Vagina (tissue), 2 donors: ENCODE results near the gene TUT4. TPM values are rescaled to one million over a fixed set of nuclear protein-coding genes. Genes with fewer than 3 reads are reported as not detected.

ENCODE experiments used
- DNase-seq, 2 donors: peaks; one replicate each; pipeline ENCODE4 v3.0.0-alpha.2; 2017; ENCODE audit errors: extremely low spot score in 2 of 2
- H3K27ac ChIP-seq: fragments of 200-600 bp; sonication (generic); one replicate; pipeline ENCODE4 v1.5.1; 2019
- H3K27me3 ChIP-seq: fragments of 200-600 bp; sonication (generic); one replicate; pipeline ENCODE4 v1.5.1; 2019
- H3K36me3 ChIP-seq, 2 donors: fragments of 200-600 bp; sonication (generic); one replicate each; pipeline ENCODE4 v1.5.1; 2017 to 2019
- H3K4me1 ChIP-seq: fragments of 200-600 bp; sonication (generic); one replicate; pipeline ENCODE4 v1.5.1; 2019
- H3K4me3 ChIP-seq, 2 donors: fragments of 200-600 bp; sonication (generic); 1 replicate in 1 of 2; 2 replicates in 1 of 2; pipeline ENCODE4 v1.5.1; 2016 to 2019
- H3K9me3 ChIP-seq: fragments of 200-600 bp; sonication (generic); one replicate; pipeline ENCODE4 v1.5.1; 2019
- POLR2A ChIP-seq, 2 donors: fragments of 450-650 bp; IDR thresholded peaks; one replicate each; pipeline ENCODE4 v1.6.1; 2017; ENCODE audit warnings: antibody characterized with exemption in 2 of 2, mild to moderate bottlenecking in 2 of 2, moderate library complexity in 2 of 2
- POLR2AphosphoS5 ChIP-seq, 2 donors: sonication (generic); formaldehyde crosslinking; IDR thresholded peaks; one replicate each; pipeline ENCODE4 v1.9.0; 2017; ENCODE audit warnings: antibody characterized with exemption in 2 of 2, mild to moderate bottlenecking in 2 of 2, low read depth in 1 of 2; ENCODE audit not compliant: insufficient read depth in 1 of 2
- intact Hi-C: fragments of 100-400 bp; cut with DNase I; formaldehyde crosslinking; loops from one replicate; pipeline ENCODE4 v1.15.1; 2023
- total RNA-seq: library from RNA; depleted of rRNA; stranded (reverse); fragments of >200 nt; gene quantifications from one replicate; pipeline ENCODE4 v1.2.3, GENCODE V29; 2016
- TF ChIP-seq, protein P1 (sequence below), 3 experiments: fragments of 450-650 bp in 2 of 3; fragments of 200-600 bp in 1 of 3; sonication (generic) in 1 of 3; IDR thresholded peaks; one replicate each; pipeline ENCODE4 v1.5.1; 2017 to 2019; ENCODE audit warnings: antibody characterized with exemption in 3 of 3, mild to moderate bottlenecking in 2 of 3, moderate library complexity in 2 of 3

Gene TUT4
- total RNA-seq, 1 donor from 2014 or later: 78.1 TPM

DNA sequence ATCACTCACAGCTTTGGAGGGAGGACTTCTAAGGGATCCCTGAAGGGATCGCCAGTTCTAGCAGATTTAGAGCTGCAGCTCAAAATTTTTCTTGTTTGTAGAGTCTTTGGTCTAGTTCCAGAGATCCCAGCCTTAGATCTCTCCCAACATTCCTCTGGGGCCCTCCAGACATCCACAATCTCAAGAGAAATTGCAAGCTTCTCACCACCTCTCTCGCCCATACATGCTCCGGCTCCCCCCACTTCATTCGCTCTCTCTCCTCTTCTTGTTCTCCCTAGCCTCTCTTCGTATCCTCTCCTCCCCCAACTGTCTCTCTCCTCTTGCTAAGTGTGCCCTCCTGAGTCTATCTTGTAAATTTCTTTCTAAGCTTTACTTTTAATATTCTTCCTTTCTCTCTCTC is 15.1 kb upstream of the TUT4 start:
- H3K9me3 ChIP-seq: no peaks in the 10 kb centered on the region
- no peak for DNase-seq
- no peak overlapping the region for H3K4me3 ChIP-seq
- H3K36me3 ChIP-seq: no peaks in the 10 kb centered on the region
- H3K27ac ChIP-seq: no peak overlapping the region
- TF ChIP-seq POLR2A (IDR thresholded peaks at IDR 0.05): no peak
- no peak for TF ChIP-seq POLR2AphosphoS5 (IDR thresholded peaks at IDR 0.05; ENCODE audit: insufficient read depth in 1 of 2, low read depth in 1 of 2)
- TF ChIP-seq, protein P1, sequence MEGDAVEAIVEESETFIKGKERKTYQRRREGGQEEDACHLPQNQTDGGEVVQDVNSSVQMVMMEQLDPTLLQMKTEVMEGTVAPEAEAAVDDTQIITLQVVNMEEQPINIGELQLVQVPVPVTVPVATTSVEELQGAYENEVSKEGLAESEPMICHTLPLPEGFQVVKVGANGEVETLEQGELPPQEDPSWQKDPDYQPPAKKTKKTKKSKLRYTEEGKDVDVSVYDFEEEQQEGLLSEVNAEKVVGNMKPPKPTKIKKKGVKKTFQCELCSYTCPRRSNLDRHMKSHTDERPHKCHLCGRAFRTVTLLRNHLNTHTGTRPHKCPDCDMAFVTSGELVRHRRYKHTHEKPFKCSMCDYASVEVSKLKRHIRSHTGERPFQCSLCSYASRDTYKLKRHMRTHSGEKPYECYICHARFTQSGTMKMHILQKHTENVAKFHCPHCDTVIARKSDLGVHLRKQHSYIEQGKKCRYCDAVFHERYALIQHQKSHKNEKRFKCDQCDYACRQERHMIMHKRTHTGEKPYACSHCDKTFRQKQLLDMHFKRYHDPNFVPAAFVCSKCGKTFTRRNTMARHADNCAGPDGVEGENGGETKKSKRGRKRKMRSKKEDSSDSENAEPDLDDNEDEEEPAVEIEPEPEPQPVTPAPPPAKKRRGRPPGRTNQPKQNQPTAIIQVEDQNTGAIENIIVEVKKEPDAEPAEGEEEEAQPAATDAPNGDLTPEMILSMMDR (IDR thresholded peaks at IDR 0.05): no peak
- no peaks in the 10 kb centered on the region for H3K4me1 ChIP-seq
- no peaks in the 10 kb centered on the region for H3K27me3 ChIP-seq
- intact Hi-C loops: no loop called here

DNA sequence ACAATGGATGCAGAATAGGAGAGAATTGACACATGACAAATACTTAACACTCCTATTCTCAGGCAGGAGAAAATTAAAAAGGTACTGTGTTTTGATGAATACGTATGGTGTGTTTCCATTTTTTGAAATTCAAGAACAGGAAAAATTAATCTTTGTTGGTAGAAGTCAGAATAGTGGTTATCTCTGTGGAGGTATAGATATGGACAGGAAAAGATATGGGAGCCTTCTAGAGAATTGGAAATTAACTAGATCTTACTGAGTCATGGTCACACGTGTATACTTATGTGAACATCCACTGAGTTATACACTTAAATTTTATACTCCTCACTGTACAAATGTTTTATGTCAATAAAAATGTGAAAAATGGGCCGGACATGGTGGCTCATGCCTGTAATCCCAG is 9.9 kb upstream of the TUT4 start:
- intact Hi-C loops: no loop called here
- no peaks in the 10 kb centered on the region for H3K36me3 ChIP-seq
- H3K4me1 ChIP-seq: no peaks in the 10 kb centered on the region
- TF ChIP-seq POLR2A (IDR thresholded peaks at IDR 0.05) (no peak), POLR2AphosphoS5 (IDR thresholded peaks at IDR 0.05; ENCODE audit: insufficient read depth in 1 of 2, low read depth in 1 of 2) (no peak)
- TF ChIP-seq, protein P1 (IDR thresholded peaks at IDR 0.05): no peak
- no peaks in the 10 kb centered on the region for H3K9me3 ChIP-seq
- no peak overlapping the region for H3K4me3 ChIP-seq
- H3K27ac ChIP-seq: no peak overlapping the region
- no peaks in the 10 kb centered on the region for H3K27me3 ChIP-seq
- DNase-seq: no peak

DNA sequence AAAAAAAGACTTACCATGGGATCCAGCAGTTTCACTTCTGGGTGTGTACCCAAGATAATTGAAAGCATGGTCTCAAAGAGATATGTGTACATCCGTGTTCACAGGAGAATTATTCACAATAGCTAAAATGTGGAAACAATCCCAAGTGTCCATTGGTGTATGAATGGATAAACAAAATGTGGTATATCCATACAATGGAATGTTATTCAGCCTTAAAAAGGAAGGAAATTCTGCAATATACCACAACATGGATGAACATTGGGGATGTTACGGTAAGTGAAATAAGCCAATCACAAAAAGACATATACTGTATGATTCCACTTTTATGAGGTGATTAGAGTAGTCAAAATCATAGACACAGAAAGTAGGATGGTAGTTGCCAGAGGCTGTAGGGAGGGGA is 7.0 kb upstream of the TUT4 start:
- Histone ChIP-seq H3K4me1 (peaks cover 1% of the 10 kb centered on the region), H3K36me3 (no peaks in the 10 kb centered on the region), H3K4me3 (no peak overlapping the region), H3K27ac (no peak overlapping the region), H3K9me3 (no peaks in the 10 kb centered on the region), H3K27me3 (no peaks in the 10 kb centered on the region)
- TF ChIP-seq, protein P1 (IDR thresholded peaks at IDR 0.05): no peak
- TF ChIP-seq POLR2A (IDR thresholded peaks at IDR 0.05): no peak
- TF ChIP-seq POLR2AphosphoS5 (IDR thresholded peaks at IDR 0.05; ENCODE audit: insufficient read depth in 1 of 2, low read depth in 1 of 2): no peak
- intact Hi-C loops: no loop called here
- no peak for DNase-seq

DNA sequence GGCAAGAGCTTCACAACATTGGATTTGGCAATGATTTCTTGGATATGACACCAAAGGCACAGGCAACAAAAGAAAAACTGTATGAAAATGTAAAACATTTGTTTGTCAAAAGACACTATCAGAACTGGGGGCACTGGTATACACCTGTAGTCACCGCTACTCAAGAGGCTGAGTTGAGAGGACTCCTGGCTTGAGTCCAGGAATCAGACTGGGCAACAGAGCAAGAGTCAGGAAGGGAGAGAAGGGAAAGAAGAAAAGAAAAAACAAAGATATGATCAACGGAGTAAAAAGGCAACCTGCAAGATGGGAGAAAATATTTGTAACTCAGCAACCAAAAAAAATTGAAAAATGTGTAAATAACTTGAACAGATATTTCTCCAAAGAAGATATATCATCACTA is 6.0 kb upstream of the TUT4 start:
- TF ChIP-seq POLR2AphosphoS5 (IDR thresholded peaks at IDR 0.05; ENCODE audit: insufficient read depth in 1 of 2, low read depth in 1 of 2): no peak
- TF ChIP-seq, protein P1 (IDR thresholded peaks at IDR 0.05): no peak
- no peak for TF ChIP-seq POLR2A (IDR thresholded peaks at IDR 0.05)
- peaks cover 11% of the 10 kb centered on the region for H3K4me1 ChIP-seq
- no peaks in the 10 kb centered on the region for H3K36me3 ChIP-seq
- intact Hi-C loops: no loop called here
- no peak for DNase-seq
- no peaks in the 10 kb centered on the region for H3K27me3 ChIP-seq
- no peak overlapping the region for H3K4me3 ChIP-seq
- H3K9me3 ChIP-seq: no peaks in the 10 kb centered on the region
- H3K27ac ChIP-seq: no peak overlapping the region

DNA sequence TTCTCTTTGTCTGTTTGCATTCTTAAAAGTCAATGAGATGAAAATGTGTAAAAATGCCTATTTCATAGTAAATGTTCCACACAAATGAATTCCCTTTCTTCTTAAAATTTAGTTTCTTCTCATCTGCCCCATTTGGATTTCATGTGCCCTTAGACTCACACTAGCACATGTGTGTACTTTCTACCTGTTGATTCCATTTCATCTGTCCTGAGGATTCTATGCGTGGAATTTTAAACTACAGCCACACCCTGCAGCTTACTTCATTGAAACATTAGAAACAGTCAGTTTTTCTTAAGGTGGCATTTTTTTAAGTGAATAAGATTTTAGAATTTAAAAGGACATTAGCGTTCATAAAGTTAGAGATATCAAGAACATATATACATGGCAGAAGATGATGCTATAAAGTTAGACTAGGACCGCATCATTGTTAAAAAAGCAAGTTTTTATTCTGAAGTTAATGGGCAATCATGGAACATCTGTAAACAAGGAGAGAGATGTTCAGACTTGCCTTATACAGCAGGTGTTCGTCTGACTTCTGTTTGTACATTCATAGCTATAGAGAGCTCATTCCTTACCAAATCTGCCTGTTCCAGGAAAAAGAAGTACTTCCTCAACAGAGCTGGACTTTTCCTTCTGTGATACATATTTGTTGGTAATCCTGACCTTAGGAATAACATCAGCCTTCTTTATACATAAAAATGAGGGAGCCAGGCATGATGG is 3.9 kb upstream of the TUT4 start:
- no peak overlapping the region for H3K27ac ChIP-seq
- no peaks in the 10 kb centered on the region for H3K36me3 ChIP-seq
- TF ChIP-seq POLR2A (IDR thresholded peaks at IDR 0.05): no peak
- TF ChIP-seq, protein P1 (IDR thresholded peaks at IDR 0.05): no peak
- no peak for TF ChIP-seq POLR2AphosphoS5 (IDR thresholded peaks at IDR 0.05; ENCODE audit: insufficient read depth in 1 of 2, low read depth in 1 of 2)
- no peak for DNase-seq
- H3K4me3 ChIP-seq: no peak overlapping the region
- no peaks in the 10 kb centered on the region for H3K27me3 ChIP-seq
- peaks cover 16% of the 10 kb centered on the region for H3K4me1 ChIP-seq
- no peaks in the 10 kb centered on the region for H3K9me3 ChIP-seq
- intact Hi-C loops: no loop called here
